Fibroblast of lung (primary cell): ENCODE results near the gene MTIF3.

Experiments used
- CTCF ChIP-seq, 2 donors: IDR thresholded peaks in 1 of 2; conservative IDR thresholded peaks in 1 of 2; 1 replicate in 1 of 2; 2 replicates in 1 of 2; pipeline ENCODE4 v1.5.1; 2011 to 2012; ENCODE audit warnings: low read length in 2 of 2, control low read depth in 1 of 2, inconsistent platforms in 1 of 2, low read depth in 1 of 2, mild to moderate bottlenecking in 1 of 2
- EZH2 ChIP-seq: IDR thresholded peaks from 2 replicates; pipeline ENCODE4 v1.5.1; 2012; ENCODE audit warnings: low read length, control low read depth, mild to moderate bottlenecking; ENCODE audit errors: missing control alignments

DNA sequence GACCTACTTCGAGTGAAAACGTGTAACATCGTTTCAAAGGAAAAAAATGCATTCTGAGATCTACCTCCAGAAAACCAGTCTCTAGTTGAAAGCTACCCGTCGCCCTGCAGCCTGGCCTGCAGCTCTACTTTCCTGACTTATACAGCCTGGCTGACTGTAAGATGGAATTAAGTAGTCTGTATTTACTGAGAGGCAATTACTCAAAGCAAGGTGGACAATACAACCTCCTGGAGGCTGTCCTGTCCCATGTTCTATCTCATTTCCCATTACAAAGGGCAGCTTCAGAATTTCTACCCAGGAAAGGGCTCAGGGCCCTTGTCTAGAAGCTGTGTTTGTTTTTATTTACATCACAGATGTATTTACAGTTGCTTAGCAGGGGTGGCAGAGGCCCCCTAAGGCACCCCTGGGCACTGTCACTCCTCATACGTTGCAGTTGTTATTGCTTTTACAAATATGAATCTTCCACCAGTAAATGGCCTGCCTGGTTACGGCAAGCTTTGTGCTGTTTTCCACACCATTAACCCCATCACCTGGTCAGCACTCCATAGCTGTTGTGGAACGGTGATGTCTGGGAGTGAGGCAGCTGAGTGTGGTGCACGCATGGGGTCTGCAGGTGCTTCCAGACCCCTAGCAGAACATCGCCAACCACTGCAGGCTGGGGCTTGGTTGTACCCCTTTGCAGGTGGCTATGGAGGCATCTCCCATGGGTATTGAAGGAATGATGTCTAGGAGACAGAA, 46.3 kb upstream of the MTIF3 start:
- no peak for TF ChIP-seq CTCF (conservative IDR thresholded peaks at IDR 0.05 in 1 of 2, IDR thresholded peaks at IDR 0.05 in 1 of 2; ENCODE audit: low read depth in 1 of 2, low read length in 2 of 2)
- no peak for TF ChIP-seq EZH2
